Fibroblast of skin of back (primary cell): ENCODE data around the gene ENTR1.
"Not testable (repeated sequence)": the region's sequence is repeated elsewhere in the genome, so short reads cannot be mapped to it uniquely, and the experiment has no call there.

Experiments
- DNase-seq: peaks from one replicate; pipeline ENCODE4 v3.0.0-alpha.2; 2013

The ENTR1 gene

GRCh38 chr9:136438548-136439480 is 28.4 kb upstream of the ENTR1 start:
- DNase-seq: peak; percentile 18

- DNase-seq: no peak
Observed at GRCh38 chr9:136437839-136438547, 27.6 kb upstream of the ENTR1 start.

GRCh38 chr9:136437430-136437829 is 27.0 kb upstream of the ENTR1 start:
- no peak for DNase-seq

- no peak for DNase-seq
Observed at GRCh38 chr9:136436055-136436634, 25.7 kb upstream of the ENTR1 start.

GRCh38 chr9:136434580-136435169 is 24.3 kb upstream of the ENTR1 start:
- no peak for DNase-seq

DNA sequence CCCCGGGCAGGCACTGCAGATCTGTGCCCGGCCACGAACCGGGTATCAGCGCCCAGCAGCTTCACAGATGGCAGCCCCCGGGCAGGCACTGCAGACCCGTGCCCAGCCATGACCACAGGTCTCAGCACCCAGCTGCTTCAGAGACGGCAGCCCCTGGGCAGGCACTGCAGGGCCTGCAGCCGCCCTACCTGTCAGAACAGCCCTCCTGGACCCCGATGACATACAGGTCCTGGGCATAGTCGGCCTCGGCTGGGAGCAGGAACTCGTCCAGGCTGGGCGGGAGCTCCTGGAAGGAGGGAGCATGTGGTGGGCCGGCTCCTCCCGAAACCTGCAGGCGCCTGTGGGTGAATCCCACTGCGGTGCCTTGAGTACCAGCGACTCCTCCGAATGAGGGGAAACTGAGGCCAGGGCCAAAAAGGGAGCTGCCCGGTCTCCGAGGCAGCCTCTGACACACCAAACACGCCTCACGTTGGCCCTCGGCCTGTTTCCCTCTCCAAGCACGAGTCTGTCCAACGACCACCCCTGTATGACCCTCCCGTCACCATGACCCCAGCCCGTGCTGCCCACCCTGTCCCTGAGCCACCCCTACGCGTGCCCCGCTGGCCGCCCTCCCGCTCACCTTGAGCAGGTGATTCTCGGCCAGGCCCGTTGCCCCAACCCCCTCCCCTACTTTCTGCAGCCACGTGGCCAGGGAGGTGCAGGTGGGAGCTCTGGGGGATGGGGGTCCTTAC is 23.6 kb upstream of the ENTR1 start:
- no peak for DNase-seq

GRCh38 chr9:136433043-136433715 is 22.8 kb upstream of the ENTR1 start:
- no peak for DNase-seq

- no peak for DNase-seq
Observed at GRCh38 chr9:136432591-136432990, 22.2 kb upstream of the ENTR1 start.

DNA sequence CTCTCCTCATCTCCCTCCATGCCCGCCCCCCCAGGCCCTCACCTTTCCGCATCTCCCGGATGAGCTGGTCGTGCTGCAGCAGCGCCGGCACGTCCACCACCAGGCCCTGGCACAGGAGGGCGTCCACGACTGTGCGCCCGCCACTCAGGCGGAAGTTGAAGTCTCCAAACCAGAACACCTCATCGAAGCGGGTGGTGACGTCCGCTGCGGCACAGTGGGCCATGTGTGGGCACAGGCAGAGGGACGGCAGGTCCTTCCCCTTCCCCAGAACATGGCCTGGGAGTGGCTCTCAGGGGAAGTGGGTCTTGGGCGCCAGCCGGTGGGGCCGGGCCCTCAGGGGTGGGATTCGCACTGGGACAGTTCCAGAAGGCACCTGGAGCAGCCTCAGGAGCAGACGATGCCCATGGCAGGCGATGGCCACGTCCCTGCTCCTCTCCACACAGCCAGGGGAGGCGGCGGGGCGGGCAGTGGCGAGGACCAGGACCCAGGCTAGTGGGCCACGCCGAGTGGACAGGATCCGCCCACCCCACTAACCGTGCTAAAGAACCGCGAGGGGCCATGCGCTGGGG is 21.5 kb upstream of the ENTR1 start:
- no peak for DNase-seq

GRCh38 chr9:136430588-136431234 is 20.3 kb upstream of the ENTR1 start:
- no peak for DNase-seq

DNA sequence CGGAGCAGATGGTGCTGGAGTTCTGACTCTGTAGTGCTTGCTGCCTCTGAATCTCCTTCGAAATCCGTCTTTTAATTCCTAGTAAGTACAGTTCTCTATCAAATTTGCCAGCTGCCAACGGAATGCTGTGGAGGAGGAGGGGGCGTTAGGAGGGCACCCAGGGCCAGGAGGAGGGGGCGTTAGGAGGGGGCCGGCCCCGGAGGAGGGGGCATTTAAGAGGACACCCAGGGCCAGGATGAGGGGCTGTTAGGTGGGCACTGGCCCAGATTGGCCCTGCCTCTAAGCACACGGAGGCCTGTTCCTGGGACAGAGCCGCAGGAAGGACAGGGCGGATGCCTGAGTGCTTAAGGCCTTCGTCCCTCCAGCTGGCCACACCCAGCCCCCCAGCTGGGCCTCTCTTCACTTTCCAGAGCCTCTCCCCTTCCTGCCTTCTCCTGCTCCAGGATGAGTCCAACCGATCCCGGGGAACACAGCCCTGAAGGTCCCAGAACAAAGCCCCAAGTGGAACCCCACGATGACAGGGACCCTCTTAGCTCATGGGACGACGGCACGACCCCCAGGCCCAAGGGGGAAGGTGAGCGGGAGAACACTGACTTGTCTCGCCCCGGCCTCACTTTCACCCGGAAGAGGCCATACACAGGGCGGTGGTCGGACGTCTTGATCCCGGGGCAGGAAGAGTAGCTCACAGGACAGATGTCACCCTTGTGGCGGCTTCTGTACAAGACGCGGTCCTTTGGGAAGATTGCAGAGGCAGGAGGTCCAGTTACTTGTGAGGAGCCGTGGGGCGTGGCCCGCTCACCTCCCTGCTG is 19.5 kb upstream of the ENTR1 start:
- DNase-seq: no peak

- DNase-seq: no peak
Observed at GRCh38 chr9:136429075-136429628, 18.7 kb upstream of the ENTR1 start.

GRCh38 chr9:136426787-136427186 is 16.4 kb upstream of the ENTR1 start:
- no peak for DNase-seq

DNA sequence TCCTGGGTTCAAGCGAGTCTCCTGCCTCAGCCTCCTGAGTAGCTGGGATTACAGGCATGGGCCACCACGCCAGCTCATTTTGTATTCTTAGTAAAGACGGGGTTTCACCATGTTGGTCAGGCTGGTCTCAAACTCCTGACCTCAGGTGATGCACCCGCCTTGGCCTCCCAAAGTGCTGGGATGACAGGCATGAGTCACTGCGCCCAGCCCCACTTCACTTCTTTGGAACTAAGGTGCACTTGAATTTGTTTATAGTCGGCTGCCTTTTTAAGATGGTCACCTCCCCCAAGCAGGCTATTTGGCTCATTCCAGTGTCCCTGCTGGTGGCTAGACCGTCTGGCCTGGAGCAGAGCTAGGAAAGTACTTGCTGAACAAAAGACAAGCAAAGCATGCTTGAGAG is 15.0 kb upstream of the ENTR1 start:
- DNase-seq: not testable (repeated sequence)

GRCh38 chr9:136424750-136425362 is 14.4 kb upstream of the ENTR1 start:
- no peak for DNase-seq

DNA sequence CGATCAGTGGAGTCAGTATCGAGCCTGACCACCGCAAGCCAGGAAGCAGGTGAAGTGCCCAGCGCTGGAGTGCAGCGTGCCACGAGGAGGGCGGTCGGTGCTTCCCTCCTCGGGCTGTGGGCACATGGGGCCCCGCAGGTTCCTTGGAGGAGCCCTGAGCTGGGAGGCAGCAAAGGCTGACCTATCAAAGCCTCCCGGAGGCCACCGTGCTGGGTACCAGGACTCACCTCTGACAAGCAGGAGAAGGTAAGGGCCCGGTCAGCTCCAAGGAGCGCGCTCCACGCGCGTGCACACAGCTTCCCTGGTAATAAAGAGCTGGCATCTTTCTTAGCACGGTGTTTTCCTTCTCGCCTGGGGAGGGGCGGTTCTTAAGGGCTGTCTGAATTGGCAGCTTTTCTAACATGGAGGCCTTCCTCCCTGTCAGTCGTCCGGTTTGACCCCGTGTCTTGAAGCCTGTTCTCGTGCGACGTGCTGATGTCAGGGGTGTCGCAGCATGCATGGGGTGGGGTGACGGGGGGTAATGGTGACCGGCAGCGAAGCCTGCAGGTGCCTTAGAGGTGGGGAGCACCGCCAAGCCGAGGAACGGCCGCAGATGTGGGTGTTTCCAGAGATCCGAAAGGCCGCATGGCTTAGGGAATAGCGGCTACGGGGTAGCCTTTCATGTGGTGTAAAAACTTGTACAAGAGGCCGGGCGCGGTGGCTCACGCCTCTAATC is 13.2 kb upstream of the ENTR1 start:
- DNase-seq: no peak

DNA sequence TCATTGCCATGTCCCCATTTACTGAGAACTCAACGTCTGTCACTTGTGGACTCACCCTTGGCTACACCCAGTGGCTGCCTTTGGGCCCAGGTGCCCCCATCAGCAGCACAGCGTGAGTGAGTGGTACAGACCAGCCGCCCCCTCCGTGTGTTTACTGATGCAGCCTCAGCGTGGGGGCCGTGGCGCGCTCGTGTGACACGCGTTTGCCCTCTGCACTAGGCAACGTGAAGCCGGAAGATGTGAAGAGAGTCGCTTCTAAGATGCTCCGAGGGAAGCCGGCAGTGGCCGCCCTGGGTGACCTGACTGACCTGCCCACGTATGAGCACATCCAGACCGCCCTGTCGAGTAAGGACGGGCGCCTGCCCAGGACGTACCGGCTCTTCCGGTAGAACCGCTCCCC is 12.5 kb upstream of the ENTR1 start:
- no peak for DNase-seq

- no peak for DNase-seq
Observed at GRCh38 chr9:136421791-136422190, 11.4 kb upstream of the ENTR1 start.

DNA sequence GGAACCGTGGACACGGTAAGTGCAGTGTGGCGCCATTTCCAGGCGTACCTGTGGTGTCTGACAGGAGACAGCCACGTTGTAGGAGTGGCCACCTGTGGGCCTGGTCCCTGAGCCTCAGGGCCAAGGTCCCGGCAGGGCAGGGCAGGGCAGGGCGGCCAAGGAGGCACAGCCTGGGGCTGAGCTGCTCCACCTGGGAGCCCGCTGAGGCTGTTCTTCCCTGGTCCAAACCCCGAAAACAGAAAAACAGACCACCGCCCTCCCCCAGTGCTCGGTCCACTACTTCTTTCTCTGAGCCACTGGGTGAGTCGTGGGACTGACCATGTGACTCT is 8.6 kb upstream of the ENTR1 start:
- no peak for DNase-seq
